Liver (tissue), 9 donors: ENCODE measurements around the gene DNMBP. TPM values are rescaled to one million over a fixed set of nuclear protein-coding genes. Genes with fewer than 3 reads are reported as not detected.
"Not testable (repeated sequence)": the region's sequence is repeated elsewhere in the genome, so short reads cannot be mapped to it uniquely, and the experiment has no call there.

Experiments used
- DNase-seq: peaks from one replicate; pipeline ENCODE4 v3.0.0-alpha.2; 2017; ENCODE audit warnings: low spot score
- H3K27ac ChIP-seq, 2 donors: one replicate each; pipeline ENCODE4 v1.7.0; 2013; ENCODE audit warnings: inconsistent platforms in 2 of 2, low read length in 2 of 2, control low read depth in 1 of 2, low read depth in 1 of 2, mild to moderate bottlenecking in 1 of 2
- H3K27me3 ChIP-seq, 4 donors: one replicate each; pipeline versions ENCODE4 v1.6.1 to v1.7.0; 2013; ENCODE audit warnings: low read length in 3 of 4, inconsistent platforms in 1 of 4, mild to moderate bottlenecking in 1 of 4, moderate library complexity in 1 of 4; ENCODE audit not compliant: control insufficient read depth in 4 of 4, insufficient read depth in 4 of 4
- H3K36me3 ChIP-seq, 4 donors: one replicate each; pipeline versions ENCODE4 v1.6.1 to v1.7.0; 2013; ENCODE audit warnings: low read length in 3 of 4, mild to moderate bottlenecking in 3 of 4, low read depth in 1 of 4, moderate library complexity in 1 of 4; ENCODE audit not compliant: control insufficient read depth in 4 of 4, insufficient read depth in 3 of 4
- H3K4me1 ChIP-seq, 4 donors: one replicate each; pipeline versions ENCODE4 v1.6.1 to v1.7.0; 2013; ENCODE audit warnings: low read length in 3 of 4, mild to moderate bottlenecking in 3 of 4, moderate library complexity in 1 of 4; ENCODE audit not compliant: control insufficient read depth in 4 of 4, insufficient read depth in 4 of 4
- H3K4me3 ChIP-seq, 3 donors: one replicate each; pipeline versions ENCODE4 v1.6.1 to v1.7.0; 2013; ENCODE audit warnings: low read length in 3 of 3, control low read depth in 1 of 3, low read depth in 1 of 3, mild to moderate bottlenecking in 1 of 3
- H3K9ac ChIP-seq, 2 donors: one replicate each; pipeline ENCODE4 v1.7.0; 2013; ENCODE audit warnings: low read length in 2 of 2, mild to moderate bottlenecking in 2 of 2, moderate library complexity in 2 of 2, control low read depth in 1 of 2, low read depth in 1 of 2
- H3K9me3 ChIP-seq, 4 donors: one replicate each; pipeline versions ENCODE4 v1.6.1 to v1.7.0; 2013; ENCODE audit warnings: low read length in 3 of 4; ENCODE audit not compliant: control insufficient read depth in 4 of 4
- ATF3 ChIP-seq: IDR thresholded peaks from 2 replicates; pipeline ENCODE4 v1.6.1; 2016; ENCODE audit warnings: antibody characterized with exemption
- CTCF ChIP-seq: fragments of 150-350 bp; IDR thresholded peaks from 2 replicates; pipeline ENCODE4 v1.5.1; 2017; ENCODE audit warnings: improper control_type of control experiment, low read depth, low read length; ENCODE audit not compliant: missing input control
- EGR1 ChIP-seq, 2 donors: IDR thresholded peaks; 2 replicates each; pipeline ENCODE4 v1.6.1; 2016 to 2018; ENCODE audit warnings: antibody characterized with exemption in 2 of 2, low read depth in 2 of 2
- FOXA1 ChIP-seq: IDR thresholded peaks from 2 replicates; pipeline ENCODE4 v1.6.1; 2016; ENCODE audit warnings: antibody characterized with exemption
- FOXA2 ChIP-seq: IDR thresholded peaks from 2 replicates; pipeline ENCODE4 v1.6.1; 2016; ENCODE audit warnings: antibody characterized with exemption
- HNF4G ChIP-seq: IDR thresholded peaks from 2 replicates; pipeline ENCODE4 v1.6.1; 2016; ENCODE audit warnings: antibody characterized with exemption
- JUND ChIP-seq, 2 donors: IDR thresholded peaks; 2 replicates each; pipeline ENCODE4 v1.6.1; 2016; ENCODE audit warnings: antibody characterized with exemption in 2 of 2
- NR2F2 ChIP-seq: IDR thresholded peaks from 2 replicates; pipeline ENCODE4 v1.6.1; 2016; ENCODE audit warnings: antibody characterized with exemption
- REST ChIP-seq: IDR thresholded peaks from 2 replicates; pipeline ENCODE4 v1.6.1; 2016; ENCODE audit warnings: antibody characterized with exemption, mild to moderate bottlenecking
- RXRA ChIP-seq, 2 donors: IDR thresholded peaks; 2 replicates each; pipeline ENCODE4 v1.6.1; 2017 to 2018; ENCODE audit warnings: antibody characterized with exemption in 2 of 2, mild to moderate bottlenecking in 1 of 2
- ZBTB33 ChIP-seq: IDR thresholded peaks from 2 replicates; pipeline ENCODE4 v1.6.1; 2016; ENCODE audit warnings: antibody characterized with exemption
- WGBS: extraction: QIAGEN DNeasy Blood & Tissue Kit; methylation state at CpG from one replicate; pipeline ENCODE4 v1.1.7; 2013; 5-methylcytosine and 5-hydroxymethylcytosine counted together
- polyA plus RNA-seq, 2 donors: library from polyadenylated mRNA; stranded (reverse) in 1 of 2; unstranded in 1 of 2; fragments of 200-250 nt in 1 of 2; fragments of >200 nt in 1 of 2; fragmentation: Nextera tagmentation in 1 of 2; extraction: Ambion mirVana in 1 of 2; gene quantifications; one replicate each; pipeline versions ENCODE4 v1.2.1 to v1.2.3, GENCODE V29; 2013 to 2015
- total RNA-seq, 2 donors: library from RNA; depleted of rRNA; stranded (reverse); fragments of >200 nt; gene quantifications; one replicate each; pipeline ENCODE4 v1.2.3, GENCODE V29; 2014
- donor health status: healthy.
- donor health status: healthy.
- donor health status: healthy.
- donor health status: healthy.
- donor health status: healthy.

DNMBP gene
- total and polyA plus RNA-seq, 4 donors = 3.8 to 12.6 (median 5.3) TPM

GRCh38 chr10:100014071-100014762 lies 4.5 kb upstream of the DNMBP start (continued):
- no peak for TF ChIP-seq REST
- no peak for TF ChIP-seq CTCF

- no peaks in the 10 kb centered on the region for H3K36me3 ChIP-seq
- H3K27me3 ChIP-seq = no peaks in the 10 kb centered on the region
- H3K27ac ChIP-seq = no peak overlapping the region
- DNase-seq = no peak
- no peak overlapping the region for H3K9ac ChIP-seq
- H3K9me3 ChIP-seq = no peaks in the 10 kb centered on the region
- no peak overlapping the region for H3K4me3 ChIP-seq
- H3K4me1 ChIP-seq = peaks cover 0 to 13% (median 6%) of the 10 kb centered on the region in 4 donors
- TF ChIP-seq EGR1 (IDR thresholded peaks at IDR 0.05; ENCODE audit: low read depth in 2 of 2) = no peak
- TF ChIP-seq ZBTB33 = no peak
- TF ChIP-seq HNF4G = no peak
- no peak for TF ChIP-seq ATF3
- no peak for TF ChIP-seq FOXA2
- TF ChIP-seq JUND (IDR thresholded peaks at IDR 0.05) = no peak
- TF ChIP-seq CTCF = no peak
- no peak for TF ChIP-seq FOXA1
- no peak for TF ChIP-seq RXRA (IDR thresholded peaks at IDR 0.05)
- no peak for TF ChIP-seq REST
- TF ChIP-seq NR2F2 = no peak
- 86% methylated on average over 1 of the region's 1 CpG for WGBS
Observed at GRCh38 chr10:100013621-100014020, 3.9 kb upstream of the DNMBP start.

GRCh38 chr10:100011906-100012305 lies 2.2 kb upstream of the DNMBP start:
- not testable (repeated sequence) for H3K36me3 ChIP-seq, H3K27ac ChIP-seq, H3K9me3 ChIP-seq, DNase-seq, H3K4me3 ChIP-seq, H3K27me3 ChIP-seq, H3K9ac ChIP-seq
- 95% methylated on average over 20 of the region's 20 CpGs for WGBS
- H3K4me1 ChIP-seq = peaks cover 2 to 26% (median 20%) of the 10 kb centered on the region in 4 donors
